NCI-H1105 treated with DMSO at 0.1 percent for 48 hours (cell line): ENCODE measurements around the gene ANKRD11.
"Not testable (repeated sequence)": the region's sequence is repeated elsewhere in the genome, so short reads cannot be mapped to it uniquely, and the experiment has no call there.

Source experiments
- DNase-seq: peaks from one replicate; lab custom pipeline; 2025; lab: John Stamatoyannopoulos, UW

Gene ANKRD11

GRCh38 chr16:89280546-89281188, 209.7 kb downstream of the ANKRD11 start:
- DNase-seq, result no peak

DNA sequence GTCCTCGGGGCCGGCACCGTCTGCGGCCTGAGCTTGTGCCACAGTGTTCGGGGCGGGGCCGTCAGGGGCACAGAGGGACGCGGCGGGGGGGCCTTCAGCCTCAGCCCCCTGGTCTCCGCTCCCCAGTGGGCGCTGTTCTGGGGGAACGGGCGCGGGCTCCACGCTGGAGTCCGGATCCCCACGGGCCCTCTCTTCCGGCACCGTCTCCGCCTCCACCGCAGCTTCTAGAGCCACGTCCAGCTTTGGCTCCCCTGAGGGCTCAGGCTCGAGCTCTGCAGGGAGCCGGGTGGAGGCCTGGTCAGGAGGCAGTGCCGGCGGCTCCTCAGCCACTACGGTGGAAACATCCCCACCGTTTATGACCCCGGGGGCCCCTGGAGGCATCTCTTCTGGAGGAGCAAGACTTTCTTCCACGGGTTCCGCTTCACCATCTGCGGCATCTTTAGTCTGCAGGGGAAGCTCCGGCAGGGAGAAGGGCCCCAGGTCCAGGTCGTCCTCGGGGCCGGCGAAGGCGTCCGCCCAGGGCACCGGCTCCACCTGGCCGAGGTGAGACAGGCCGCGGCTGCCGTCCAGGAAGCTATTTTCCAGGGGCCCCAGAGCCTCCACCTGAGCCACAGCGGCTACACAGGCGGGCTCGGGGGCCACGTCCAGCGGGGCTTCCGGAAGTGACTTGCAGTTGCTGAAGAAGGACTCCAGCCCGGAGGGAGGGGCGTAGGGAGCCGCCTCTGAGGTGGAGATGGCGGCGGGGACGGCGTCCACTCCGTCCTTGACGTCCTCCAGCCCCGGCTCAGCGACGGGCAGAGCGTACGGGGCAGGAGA, 210.5 kb downstream of the ANKRD11 start:
- DNase-seq, result no peak

- DNase-seq, result no peak
Measured at GRCh38 chr16:89278441-89279240, 211.7 kb downstream of the ANKRD11 start.

DNA sequence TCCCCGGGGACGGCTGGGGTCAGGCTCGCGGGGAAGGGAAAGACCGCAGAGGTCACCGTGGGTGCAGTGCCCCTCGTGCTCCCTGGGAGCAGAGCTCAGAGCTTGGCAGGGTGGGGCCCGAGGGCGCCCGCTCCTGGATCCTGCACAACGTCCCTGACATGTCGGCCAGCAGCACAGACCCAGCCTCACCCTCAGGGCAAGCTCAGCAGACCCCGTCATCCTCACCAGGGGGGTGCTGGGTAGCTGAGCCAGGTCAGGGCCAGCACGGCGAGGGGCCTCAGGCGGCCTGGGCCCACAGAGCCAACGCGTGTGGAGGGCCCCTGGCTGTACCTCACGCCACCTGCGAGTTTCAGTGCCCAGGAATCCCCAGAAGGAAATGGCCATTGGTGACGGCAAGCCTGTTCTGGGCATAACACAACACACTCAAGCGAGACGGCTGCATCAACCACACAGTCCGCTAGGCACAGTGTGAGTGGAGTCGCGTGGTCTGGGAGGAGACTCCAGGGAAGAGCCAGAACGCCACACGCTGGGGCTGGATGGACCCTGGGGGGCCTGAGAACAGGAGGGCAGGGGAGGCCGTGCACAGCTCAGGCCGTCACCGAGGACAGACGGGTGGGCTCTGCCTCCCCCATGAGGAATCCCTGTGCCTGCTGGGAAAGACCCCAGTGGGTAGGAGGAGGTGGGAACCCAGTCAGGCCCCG, 212.6 kb downstream of the ANKRD11 start:
- no peak for DNase-seq

DNA sequence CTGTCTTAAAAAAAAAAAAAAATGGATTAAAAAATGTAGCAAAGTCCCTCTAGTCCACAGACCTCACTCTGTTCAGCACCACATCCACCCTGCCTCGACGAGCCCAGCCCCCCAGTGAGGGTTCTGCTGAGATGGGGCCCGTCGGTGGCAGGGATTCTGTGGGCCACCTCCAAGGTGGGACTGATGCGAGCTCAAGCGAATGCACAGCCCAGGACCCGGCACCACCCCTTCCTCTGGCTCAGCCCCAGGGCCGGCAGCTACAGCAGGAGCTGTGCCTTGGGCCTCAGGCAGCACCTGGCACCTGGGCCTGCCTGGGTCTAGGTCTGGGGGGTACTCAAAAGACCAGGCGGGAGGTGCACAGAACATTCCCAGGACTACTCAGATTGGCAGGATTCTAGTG, 213.3 kb downstream of the ANKRD11 start:
- no peak for DNase-seq

DNA sequence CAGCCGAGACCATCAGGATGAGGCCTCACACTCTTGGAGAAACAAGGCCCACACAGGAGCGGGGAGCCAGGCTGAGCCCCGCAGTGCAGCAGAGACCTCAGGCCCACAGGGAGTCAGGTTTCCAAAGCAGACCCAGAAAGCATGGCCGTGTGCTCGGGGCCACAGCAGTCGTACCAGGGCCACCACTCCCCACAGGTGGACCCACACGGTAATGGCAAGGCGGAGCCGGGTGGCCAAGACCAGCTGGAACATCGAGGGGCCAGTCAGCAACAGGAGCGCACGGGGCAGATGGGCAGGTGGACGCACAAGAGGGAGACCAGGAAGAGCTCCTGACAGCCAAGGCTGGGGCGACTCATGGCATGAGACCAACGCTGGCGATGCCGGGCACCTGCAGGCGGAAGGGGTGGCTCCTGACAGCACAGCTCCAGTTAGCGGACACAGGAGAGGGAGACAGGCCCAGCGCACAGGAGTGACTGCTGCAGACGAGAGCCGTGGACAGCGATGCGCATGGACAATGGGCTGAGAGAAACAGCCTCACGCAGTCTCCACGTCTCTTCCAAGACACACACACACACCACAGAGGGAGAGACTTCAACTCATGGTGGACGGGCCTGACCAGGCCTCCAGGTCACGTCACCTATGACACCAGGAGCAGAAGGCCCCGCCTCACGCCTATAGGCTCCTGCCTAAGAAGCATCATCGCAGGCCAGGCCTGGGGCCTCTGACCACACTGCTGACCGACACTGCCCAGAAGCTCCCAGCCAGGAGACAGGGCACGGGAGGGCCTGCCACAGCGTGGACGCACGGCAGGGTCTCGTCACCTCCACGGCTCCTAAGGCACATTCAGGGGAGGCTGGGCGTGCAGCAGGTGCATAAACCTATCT, 214.3 kb downstream of the ANKRD11 start:
- no peak for DNase-seq

DNA sequence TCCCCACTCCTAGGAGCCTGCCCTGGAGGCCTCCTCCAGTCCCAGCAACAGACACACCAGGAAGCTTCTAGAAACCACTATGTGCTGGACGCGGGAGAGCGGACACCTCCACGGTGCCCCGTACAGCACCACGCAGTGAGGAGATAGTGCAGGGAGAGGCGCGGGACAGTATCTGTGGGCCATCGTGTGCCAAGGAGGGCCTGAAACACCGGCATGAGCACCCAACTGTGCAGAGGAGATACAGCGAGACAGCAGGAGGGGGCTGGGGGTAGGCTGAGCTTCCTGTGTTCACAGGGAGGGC, 215.1 kb downstream of the ANKRD11 start:
- DNase-seq, result no peak

- DNase-seq, result no peak
Measured at GRCh38 chr16:89274561-89275283, 215.6 kb downstream of the ANKRD11 start.

DNA sequence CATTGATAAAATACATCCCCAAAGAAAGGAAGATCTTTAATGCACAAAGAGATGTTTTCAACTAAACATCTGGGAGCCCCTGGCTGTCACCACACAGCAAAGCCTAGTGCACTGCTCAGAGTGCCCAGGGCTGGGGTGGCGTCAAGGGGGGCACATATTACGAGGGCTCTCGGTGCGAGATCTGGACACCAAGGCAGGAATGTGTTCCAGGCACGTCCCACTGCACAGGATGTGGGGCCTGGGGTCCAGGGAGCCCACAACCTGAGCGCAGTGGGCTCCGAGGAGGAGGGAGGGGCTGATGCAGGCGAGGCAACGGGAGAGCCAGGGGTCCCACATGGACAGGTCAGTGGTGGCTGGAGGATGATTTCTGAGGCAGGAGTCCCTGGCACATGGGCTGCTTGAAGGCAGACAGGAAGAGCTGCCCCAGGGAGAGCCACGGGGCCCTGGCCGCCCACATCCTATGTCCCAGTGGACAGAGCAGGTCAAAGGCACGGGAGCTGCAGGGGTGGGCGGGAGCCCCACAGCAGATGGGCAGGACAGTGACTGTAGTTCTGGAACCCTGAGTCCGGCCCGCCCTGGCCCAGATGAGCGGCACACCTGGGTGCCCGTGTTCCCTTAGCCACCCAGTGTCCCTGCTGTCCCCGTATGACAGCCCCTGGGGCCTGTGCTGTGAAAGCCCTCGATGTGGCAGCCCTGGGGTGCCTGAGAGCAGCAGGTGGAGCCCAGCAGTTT, 216.5 kb downstream of the ANKRD11 start:
- DNase-seq, result no peak

DNA sequence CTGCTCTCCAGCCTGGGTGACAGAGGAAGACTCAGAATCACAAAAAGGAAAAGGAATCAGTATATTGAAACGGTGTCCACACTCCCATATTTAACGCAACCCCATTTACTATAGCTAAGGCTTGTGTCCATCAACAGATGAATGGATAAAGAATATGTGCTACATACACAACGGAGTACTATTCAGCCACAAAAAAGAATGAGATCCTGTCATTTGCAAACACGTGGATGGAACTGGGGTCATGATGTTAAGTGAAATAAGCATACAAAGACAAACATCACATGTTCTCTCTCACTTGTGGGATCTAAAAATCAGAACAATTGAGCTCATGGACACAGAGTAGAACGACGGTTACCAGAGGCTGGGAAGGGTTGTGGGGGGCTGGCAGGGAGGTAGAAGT, 217.7 kb downstream of the ANKRD11 start:
- DNase-seq, result no peak

- no peak for DNase-seq
Measured at GRCh38 chr16:89270666-89271345, 219.6 kb downstream of the ANKRD11 start.

DNA sequence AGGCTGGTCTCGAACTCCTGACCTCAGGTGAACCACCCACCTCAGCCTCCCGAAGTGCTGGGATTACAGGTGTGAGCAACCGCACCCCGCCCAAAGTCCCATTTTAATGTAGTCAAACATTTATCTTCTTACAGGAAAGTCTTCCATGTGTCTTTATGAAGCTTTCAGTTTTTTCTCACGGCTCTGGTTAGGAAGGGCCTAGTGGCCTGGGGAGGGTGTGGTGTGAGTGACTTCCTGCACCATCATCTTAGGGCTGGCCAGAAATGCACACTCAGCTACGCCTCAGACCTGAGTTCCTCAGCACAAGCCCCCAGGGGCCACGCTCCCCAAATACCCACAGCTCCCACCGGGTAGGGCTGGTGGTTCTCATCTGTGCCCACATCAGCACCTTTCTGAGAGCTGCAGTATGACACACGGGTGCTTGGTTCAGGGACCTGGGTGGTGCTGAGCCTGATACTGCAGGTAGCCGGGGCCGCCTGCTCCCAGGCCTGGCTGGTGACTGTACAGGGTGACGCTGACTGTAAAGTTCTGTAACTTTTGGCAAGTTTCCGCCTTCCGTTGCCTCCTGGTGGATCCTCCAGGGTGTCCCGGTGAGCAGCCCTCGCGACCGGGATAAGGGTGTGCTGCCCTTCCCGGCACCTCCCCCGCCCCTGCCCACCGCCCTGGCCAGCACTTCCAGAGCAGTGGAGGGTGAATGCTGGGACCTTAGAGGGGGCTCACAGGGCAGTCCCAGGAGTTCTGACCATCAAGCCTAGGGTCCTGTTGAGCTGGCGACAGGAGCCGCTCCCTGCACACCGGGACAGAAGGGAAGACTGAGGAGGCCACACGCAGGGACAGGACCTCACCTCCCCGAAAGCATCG, 220.3 kb downstream of the ANKRD11 start:
- no peak for DNase-seq

GRCh38 chr16:89268987-89269735, 221.2 kb downstream of the ANKRD11 start:
- no peak for DNase-seq

DNA sequence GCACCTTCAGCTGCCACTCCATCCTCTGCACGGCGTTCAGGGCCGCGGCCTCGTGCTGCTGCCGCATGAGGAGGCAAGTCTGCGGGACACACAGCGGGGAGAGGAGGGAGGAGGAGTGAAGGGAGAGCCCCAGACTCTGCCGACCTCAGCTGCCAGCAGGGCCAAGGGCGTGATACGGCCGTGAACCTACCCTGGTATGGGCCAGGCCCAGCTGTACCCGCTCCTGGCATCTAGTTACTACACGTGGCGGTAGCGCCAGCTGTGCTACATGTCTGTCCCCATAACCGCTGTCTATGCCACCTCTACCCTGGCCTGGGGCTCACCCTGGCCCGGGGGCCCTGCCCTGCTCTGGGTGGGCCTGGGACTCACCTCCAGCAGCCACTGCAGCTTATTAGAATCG, 221.8 kb downstream of the ANKRD11 start:
- DNase-seq, result no peak

DNA sequence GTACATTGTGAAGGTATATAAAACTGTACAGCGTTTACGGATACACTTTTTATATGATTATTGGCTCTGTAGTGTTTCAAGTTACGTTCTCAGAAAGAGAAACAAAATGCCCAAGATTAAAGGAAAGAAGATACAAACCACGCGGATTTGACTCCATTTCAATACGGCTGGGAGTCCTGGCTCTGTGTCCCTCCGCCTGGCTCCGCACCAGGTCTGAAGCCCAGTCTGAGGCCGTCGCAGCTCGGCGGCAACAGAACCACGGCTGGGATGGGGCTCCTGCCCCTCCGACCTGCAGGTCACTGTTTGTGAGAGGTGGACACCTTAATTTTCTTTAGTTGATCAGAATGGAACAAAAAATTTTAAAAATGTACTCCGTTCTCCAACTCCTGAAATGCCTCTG, 222.6 kb downstream of the ANKRD11 start:
- not testable (repeated sequence) for DNase-seq

GRCh38 chr16:89266521-89267134, 223.7 kb downstream of the ANKRD11 start:
- no peak for DNase-seq

DNA sequence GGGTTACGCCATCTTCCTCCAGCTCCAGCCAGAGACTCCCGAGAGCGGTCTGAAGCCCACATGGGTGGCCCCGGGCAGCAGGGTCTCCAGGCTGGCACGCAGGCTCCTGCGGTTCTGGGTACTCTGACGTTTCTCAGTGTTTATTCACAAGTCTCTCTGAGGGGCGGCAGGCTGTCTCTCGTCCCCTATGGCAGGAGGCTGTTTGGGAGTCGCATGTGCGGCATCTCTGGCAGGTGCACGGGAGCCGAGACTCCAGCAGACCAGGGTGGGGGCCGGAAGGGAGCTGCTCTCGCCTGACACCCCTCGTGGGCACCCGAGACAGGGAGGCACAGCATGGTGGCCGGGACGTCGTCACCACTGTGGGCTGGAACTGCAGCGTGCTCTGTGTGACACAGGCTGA, 224.7 kb downstream of the ANKRD11 start:
- DNase-seq, result no peak
